Neural cell (in vitro differentiated cells): ENCODE data around the gene KISS1R. TPM values are rescaled to one million over a fixed set of nuclear protein-coding genes. Genes with fewer than 3 reads are reported as not detected.

Experiments used
- H2AFZ ChIP-seq: fragments of 200-600, 300-800 bp; sonication (generic), shearing (Covaris generic); 2 replicates; pipeline ENCODE4 v1.6.0; 2014; ENCODE audit warnings: low read depth, mild to moderate bottlenecking, antibody characterized with exemption, low read length, moderate library complexity
- H3F3A ChIP-seq: fragments of 200-600 bp; shearing (Covaris generic); 2 replicates; pipeline ENCODE4 v1.6.1; 2016; ENCODE audit warnings: mild to moderate bottlenecking, moderate library complexity, mixed read lengths, antibody characterized with exemption, low read length; ENCODE audit not compliant: insufficient read depth, poor library complexity, severe bottlenecking
- H3K27ac ChIP-seq: fragments of 200-600, 300-800 bp; sonication (generic), shearing (Covaris generic); 2 replicates; pipeline ENCODE4 v1.5.1; 2014; ENCODE audit warnings: mild to moderate bottlenecking, low read length, moderate library complexity
- H3K27me3 ChIP-seq: fragments of 300-800, 200-600 bp; sonication (generic), shearing (Covaris generic); 2 replicates; pipeline ENCODE4 v1.6.0; 2014; ENCODE audit warnings: mild to moderate bottlenecking, low read depth, low read length, moderate library complexity; ENCODE audit not compliant: insufficient read depth
- H3K36me3 ChIP-seq: fragments of 300-800, 200-600 bp; sonication (generic), shearing (Covaris generic); 2 replicates; pipeline ENCODE4 v1.5.1; 2014; ENCODE audit warnings: mild to moderate bottlenecking, antibody characterized with exemption, low read length, moderate library complexity; ENCODE audit not compliant: insufficient read depth
- H3K4me2 ChIP-seq: fragments of 300-800, 200-600 bp; sonication (generic), shearing (Covaris generic); 2 replicates; pipeline ENCODE4 v1.6.0; 2014; ENCODE audit warnings: mild to moderate bottlenecking, low read length
- H3K4me3 ChIP-seq: fragments of 300-800, 200-600 bp; sonication (generic), shearing (Covaris generic); 2 replicates; pipeline ENCODE4 v1.5.1; 2014; ENCODE audit warnings: mild to moderate bottlenecking, low read length, moderate library complexity
- H3K79me2 ChIP-seq: fragments of 200-600 bp; shearing (Covaris generic); replicated peaks from 2 replicates; pipeline ENCODE4 v1.6.0; 2014; ENCODE audit warnings: mild to moderate bottlenecking, low read length, moderate library complexity; ENCODE audit not compliant: insufficient read depth
- H3K9ac ChIP-seq: fragments of 300-800, 200-600 bp; sonication (generic), shearing (Covaris generic); 2 replicates; pipeline ENCODE4 v1.6.1; 2016; ENCODE audit warnings: mild to moderate bottlenecking, low read length, mixed read lengths
- H3K9me2 ChIP-seq: fragments of 200-600 bp; shearing (Covaris generic); 2 replicates; pipeline ENCODE4 v1.6.1; 2016; ENCODE audit warnings: mild to moderate bottlenecking, low read length, mixed read lengths; ENCODE audit not compliant: insufficient read depth
- H3K9me3 ChIP-seq: fragments of 200-600, 300-800 bp; sonication (generic), shearing (Covaris generic); 2 replicates; pipeline ENCODE4 v1.6.1; 2016; ENCODE audit warnings: mild to moderate bottlenecking, mixed run types, low read length, moderate library complexity, mixed read lengths
- H4K20me1 ChIP-seq: fragments of 200-600 bp; shearing (Covaris generic); 2 replicates; pipeline ENCODE4 v1.6.1; 2016; ENCODE audit warnings: mild to moderate bottlenecking, mixed run types; ENCODE audit not compliant: insufficient read depth
- CTCF ChIP-seq: fragments of 450-650 bp; IDR thresholded peaks from 2 replicates; pipeline ENCODE4 v1.5.1; 2014; ENCODE audit warnings: antibody characterized with exemption, mild to moderate bottlenecking, moderate library complexity; ENCODE audit not compliant: poor library complexity, severe bottlenecking
- EZH2 ChIP-seq: fragments of 200-600, 300-800 bp; shearing (Covaris generic), sonication (generic); IDR thresholded peaks from 2 replicates; pipeline ENCODE4 v1.6.1; 2014; ENCODE audit warnings: antibody characterized with exemption, low read length, borderline replicate concordance, mild to moderate bottlenecking; ENCODE audit not compliant: insufficient read depth, poor library complexity, severe bottlenecking
- POLR2AphosphoS5 ChIP-seq: IDR thresholded peaks from 2 replicates; pipeline ENCODE4 v1.6.1; 2012
- RAD21 ChIP-seq: fragments of 450-650 bp; conservative IDR thresholded peaks from 2 replicates; pipeline ENCODE4 v1.6.1; 2014; ENCODE audit warnings: antibody characterized with exemption, mild to moderate bottlenecking, moderate library complexity
- SMC3 ChIP-seq: fragments of 450-650 bp; conservative IDR thresholded peaks from 2 replicates; pipeline ENCODE4 v1.6.1; 2014; ENCODE audit warnings: antibody characterized with exemption, mild to moderate bottlenecking, moderate library complexity; ENCODE audit not compliant: poor library complexity
- polyA plus RNA-seq: library from polyadenylated mRNA; depleted of rRNA; stranded (reverse); fragments of >200 nt; gene quantifications from 2 replicates; pipeline ENCODE4 v1.2.3, GENCODE V29; 2014
- TF ChIP-seq, protein P1 (sequence below): IDR thresholded peaks from 2 replicates; pipeline ENCODE4 v1.6.1; 2012; ENCODE audit warnings: borderline replicate concordance

The KISS1R gene
- polyA plus RNA-seq, 1 donor from 2014 or later = 5.4 TPM

DNA sequence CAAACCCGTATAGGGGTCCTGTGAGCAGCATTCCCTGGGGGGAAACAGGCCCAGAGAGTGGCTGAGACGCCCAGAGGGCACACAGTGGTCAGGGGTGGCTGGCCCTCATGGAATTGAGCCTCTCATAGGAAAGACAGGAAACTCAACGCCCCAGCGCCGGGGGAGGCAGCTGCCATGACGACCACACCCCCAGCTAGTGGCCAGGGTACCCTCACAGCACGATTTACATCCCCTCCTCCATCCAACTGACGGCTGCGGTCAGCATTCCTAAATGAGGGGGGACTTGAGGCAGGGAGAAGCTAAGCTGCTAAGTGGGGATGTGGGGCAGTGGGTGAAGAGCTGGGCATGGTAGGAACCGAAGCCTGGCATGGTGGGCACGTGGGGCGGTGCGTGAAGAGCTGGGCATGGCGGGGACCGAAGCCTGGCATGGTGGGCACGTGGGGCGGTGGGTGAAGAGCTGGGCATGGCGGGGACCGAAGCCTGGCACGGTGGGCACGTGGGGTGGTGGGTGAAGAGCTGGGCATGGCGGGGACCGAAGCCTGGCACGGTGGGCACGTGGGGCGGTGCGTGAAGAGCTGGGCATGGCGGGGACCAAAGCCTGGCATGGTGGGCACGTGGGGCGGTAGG is 34.1 kb upstream of the KISS1R start:
- no peak overlapping the region for H3K9ac ChIP-seq
- H3K36me3 ChIP-seq = peaks cover 5% of the 10 kb centered on the region
- TF ChIP-seq POLR2AphosphoS5 (no peak), EZH2 (no peak), RAD21 (no peak), CTCF (no peak)
- TF ChIP-seq, protein P1, sequence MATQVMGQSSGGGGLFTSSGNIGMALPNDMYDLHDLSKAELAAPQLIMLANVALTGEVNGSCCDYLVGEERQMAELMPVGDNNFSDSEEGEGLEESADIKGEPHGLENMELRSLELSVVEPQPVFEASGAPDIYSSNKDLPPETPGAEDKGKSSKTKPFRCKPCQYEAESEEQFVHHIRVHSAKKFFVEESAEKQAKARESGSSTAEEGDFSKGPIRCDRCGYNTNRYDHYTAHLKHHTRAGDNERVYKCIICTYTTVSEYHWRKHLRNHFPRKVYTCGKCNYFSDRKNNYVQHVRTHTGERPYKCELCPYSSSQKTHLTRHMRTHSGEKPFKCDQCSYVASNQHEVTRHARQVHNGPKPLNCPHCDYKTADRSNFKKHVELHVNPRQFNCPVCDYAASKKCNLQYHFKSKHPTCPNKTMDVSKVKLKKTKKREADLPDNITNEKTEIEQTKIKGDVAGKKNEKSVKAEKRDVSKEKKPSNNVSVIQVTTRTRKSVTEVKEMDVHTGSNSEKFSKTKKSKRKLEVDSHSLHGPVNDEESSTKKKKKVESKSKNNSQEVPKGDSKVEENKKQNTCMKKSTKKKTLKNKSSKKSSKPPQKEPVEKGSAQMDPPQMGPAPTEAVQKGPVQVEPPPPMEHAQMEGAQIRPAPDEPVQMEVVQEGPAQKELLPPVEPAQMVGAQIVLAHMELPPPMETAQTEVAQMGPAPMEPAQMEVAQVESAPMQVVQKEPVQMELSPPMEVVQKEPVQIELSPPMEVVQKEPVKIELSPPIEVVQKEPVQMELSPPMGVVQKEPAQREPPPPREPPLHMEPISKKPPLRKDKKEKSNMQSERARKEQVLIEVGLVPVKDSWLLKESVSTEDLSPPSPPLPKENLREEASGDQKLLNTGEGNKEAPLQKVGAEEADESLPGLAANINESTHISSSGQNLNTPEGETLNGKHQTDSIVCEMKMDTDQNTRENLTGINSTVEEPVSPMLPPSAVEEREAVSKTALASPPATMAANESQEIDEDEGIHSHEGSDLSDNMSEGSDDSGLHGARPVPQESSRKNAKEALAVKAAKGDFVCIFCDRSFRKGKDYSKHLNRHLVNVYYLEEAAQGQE = no peak

GRCh38 chr19:883661-884211 is 33.4 kb upstream of the KISS1R start:
- Histone ChIP-seq H3K9me3 (no peaks in the 10 kb centered on the region), H3K27ac (no peak overlapping the region), H3K79me2 (no peaks in the 10 kb centered on the region), H3K36me3 (peaks cover 5% of the 10 kb centered on the region), H3F3A (no peaks in the 10 kb centered on the region), H3K9ac (no peak overlapping the region), H3K4me3 (no peak overlapping the region), H3K4me2 (no peak overlapping the region), H3K9me2 (no peaks in the 10 kb centered on the region), H4K20me1 (no peaks in the 10 kb centered on the region), H3K27me3 (no peaks in the 10 kb centered on the region), H2AFZ (no peak overlapping the region)
- no peak for TF ChIP-seq SMC3
- TF ChIP-seq RAD21 = no peak
- TF ChIP-seq POLR2AphosphoS5 = no peak

More for the DNA sequence above, 34.1 kb upstream of the KISS1R start:
- H3K27ac ChIP-seq = no peak overlapping the region
- H3K9me2 ChIP-seq = no peaks in the 10 kb centered on the region
- H3K79me2 ChIP-seq = no peaks in the 10 kb centered on the region
- no peaks in the 10 kb centered on the region for H4K20me1 ChIP-seq
- H3K9me3 ChIP-seq = no peaks in the 10 kb centered on the region
- H3K4me3 ChIP-seq = no peak overlapping the region
- H2AFZ ChIP-seq = no peak overlapping the region
- no peaks in the 10 kb centered on the region for H3F3A ChIP-seq
- no peak overlapping the region for H3K4me2 ChIP-seq
- no peaks in the 10 kb centered on the region for H3K27me3 ChIP-seq
